Measurements from ENCODE around the gene FAF2. TPM values are rescaled to one million over a fixed set of nuclear protein-coding genes. Genes with fewer than 3 reads are reported as not detected.
"Not testable (repeated sequence)": the region's sequence is repeated elsewhere in the genome, so short reads cannot be mapped to it uniquely, and the experiment has no call there.

The FAF2 gene
- polyA plus RNA-seq, 1 donor, result 22.6 TPM

- no peak for DNase-seq (ENCODE audit: low read depth)
These were observed 31.2 kb upstream of the FAF2 start for GRCh38 chr5:176416965-176417364.

- no peak for DNase-seq (ENCODE audit: low read depth)
These were observed 29.9 kb upstream of the FAF2 start for GRCh38 chr5:176418251-176418650.

DNA sequence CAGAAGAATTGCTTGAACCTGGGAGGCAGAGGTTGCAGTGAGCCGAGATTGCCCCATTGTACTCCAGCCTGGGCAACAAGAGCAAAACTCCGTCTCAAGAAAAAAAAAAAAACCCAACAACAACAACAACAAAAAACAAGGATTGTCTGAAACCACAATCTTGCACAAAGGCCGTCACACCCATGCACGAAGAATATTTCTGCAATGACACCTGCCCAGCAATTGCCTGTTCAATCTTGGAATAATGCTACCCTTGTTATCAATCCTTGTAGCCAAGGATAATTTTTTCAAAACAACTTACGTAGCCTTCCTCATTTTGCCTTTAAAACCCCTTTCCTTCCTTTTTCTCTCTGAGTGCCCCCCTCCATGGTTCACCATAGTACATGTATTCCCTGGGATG lies 28.1 kb upstream of the FAF2 start:
- DNase-seq (ENCODE audit: low read depth), result no peak

GRCh38 chr5:176420972-176421544 lies 27.1 kb upstream of the FAF2 start:
- DNase-seq (ENCODE audit: low read depth), result no peak

GRCh38 chr5:176424181-176424580 lies 24.0 kb upstream of the FAF2 start:
- DNase-seq (ENCODE audit: low read depth), result no peak

DNA sequence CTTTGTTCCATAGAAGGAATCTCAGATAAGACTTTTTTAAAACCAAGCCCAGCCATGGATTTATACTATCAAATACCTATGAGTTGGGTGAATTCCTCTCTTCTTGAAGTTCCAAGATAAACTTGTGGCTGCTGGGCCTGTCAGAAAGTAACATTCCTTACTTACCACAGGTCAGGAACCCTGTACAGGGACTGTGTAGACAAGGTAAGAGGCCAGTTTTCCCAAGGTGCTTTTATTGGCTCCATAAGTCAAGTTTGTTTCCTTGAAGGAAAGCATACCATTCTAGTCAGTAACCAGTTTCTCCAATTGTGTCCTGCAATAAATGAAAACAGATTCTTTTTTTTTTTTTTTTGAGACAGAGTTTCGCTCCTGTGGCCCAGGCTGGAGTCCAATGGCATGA lies 23.0 kb upstream of the FAF2 start:
- no peak for DNase-seq (ENCODE audit: low read depth)

DNA sequence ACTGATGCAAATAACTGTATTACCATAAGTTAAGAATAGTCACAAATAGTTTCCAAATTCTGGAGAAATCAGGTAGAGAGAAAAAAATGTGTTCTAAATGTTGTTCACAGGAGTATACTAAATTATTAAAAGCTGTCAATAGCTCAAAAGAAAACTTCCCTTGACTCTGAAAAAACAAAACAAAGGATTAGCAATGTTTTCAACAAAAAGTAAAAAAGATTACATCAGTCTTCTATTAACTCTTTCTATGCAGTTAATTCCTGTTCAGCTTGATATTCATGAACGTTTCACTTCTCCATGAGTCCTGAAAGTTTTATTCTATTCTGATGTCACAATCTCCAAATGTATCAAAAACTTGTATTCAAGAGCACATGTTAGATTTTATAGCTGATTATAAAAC lies 22.4 kb upstream of the FAF2 start:
- no peak for DNase-seq (ENCODE audit: low read depth)

GRCh38 chr5:176426876-176427275 lies 21.3 kb upstream of the FAF2 start:
- no peak for DNase-seq (ENCODE audit: low read depth)

DNA sequence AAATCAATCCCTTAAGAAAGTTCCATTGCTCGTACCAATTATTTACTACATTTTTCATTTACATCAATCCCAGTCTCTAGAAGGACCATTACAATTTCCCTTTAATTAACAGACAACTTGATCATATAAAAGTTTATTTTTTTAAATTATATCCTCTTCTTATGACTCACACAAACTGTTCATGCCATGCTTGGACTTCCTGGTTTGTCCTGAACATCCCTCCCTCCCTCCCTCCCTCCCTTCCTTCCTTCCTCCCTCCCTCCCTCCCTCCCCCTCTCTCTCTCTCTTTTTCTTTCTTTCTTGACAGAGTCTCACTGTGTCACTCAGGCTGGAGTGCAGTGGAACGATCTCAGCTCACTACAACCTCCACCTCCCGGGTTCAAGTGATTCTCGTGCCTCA lies 20.2 kb upstream of the FAF2 start:
- no peak for DNase-seq (ENCODE audit: low read depth)

- no peak for DNase-seq (ENCODE audit: low read depth)
These were observed 18.2 kb upstream of the FAF2 start for GRCh38 chr5:176429972-176430371.

DNA sequence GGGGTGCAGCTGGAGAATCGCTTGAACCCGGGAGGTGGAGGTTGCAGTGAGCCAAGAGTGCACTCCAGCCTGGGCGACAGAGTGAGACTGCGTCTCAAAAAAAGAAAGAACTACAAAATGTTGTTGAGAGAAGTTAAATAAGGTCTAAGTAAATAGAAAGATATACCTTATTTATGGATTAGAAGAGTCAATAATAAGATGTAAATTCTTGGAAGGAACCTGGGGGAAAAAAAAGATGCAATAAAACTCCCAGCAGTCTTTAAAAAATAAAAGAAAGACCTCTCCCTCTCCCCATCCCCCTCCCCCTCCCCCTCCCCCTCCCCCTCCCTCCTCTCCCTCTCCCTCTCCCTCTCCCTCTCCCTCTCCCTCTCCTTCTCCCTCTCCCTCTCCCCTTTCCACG lies 15.5 kb upstream of the FAF2 start:
- no peak for DNase-seq (ENCODE audit: low read depth)

GRCh38 chr5:176436656-176437055 lies 11.5 kb upstream of the FAF2 start:
- no peak for DNase-seq (ENCODE audit: low read depth)

DNA sequence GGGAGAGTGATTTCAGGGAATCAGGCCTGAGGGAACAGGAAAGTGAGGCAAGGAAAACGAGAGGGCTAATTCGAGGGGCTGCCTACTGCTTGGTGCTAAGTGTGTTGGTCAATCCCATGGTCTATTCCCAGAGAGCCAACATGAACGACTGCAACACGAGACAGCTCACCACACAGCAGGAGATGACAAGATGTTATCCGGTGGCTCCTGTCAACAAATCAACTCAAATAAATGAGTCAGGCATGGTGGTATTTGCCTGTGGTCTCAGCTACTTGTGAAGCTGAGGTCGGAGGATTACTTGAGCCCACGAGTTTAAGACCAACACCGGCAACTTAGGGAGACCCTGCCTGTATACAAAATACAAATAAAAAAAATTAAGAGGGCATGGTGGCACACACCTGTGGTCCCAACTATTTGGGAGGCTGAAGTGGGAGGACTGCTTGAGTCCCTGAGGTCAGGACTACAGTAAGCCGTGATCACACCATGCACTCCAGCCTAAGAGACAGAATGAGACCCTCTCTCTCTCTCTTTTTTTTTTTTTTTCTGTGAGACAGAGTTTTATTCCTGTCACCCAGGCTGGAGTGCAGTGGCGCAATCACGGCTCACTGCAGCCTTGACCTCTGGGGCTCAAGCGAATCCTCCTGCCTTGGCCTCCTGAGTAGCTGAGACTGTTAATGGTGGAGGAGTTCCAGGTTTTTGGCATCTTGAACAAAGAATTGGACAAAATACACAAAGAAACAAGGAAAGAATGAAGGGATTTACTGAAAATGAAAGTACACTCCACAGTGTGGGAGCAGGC lies 9.0 kb upstream of the FAF2 start:
- no peak for DNase-seq (ENCODE audit: low read depth)

- no peak for DNase-seq (ENCODE audit: low read depth)
These were observed 7.1 kb upstream of the FAF2 start for GRCh38 chr5:176440927-176441706.

GRCh38 chr5:176441921-176442323 lies 6.3 kb upstream of the FAF2 start:
- no peak for DNase-seq (ENCODE audit: low read depth)

DNA sequence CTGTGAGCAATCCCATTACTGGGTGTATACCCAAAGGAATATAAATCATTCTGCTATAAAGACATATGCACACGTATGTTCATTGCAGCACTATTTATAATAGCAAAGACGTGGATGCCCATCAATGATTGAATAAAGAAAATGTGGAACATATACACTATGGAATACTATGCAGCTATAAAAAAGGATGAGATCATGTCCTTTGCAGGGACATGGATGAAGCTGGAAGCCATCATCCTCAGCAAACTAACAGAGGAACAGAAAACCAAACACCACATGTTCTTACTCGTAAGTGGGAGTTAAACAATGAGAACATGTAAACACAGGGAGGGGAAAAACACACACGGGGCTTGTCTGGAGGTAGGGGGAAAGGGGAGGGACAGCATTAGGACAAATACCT lies 5.3 kb upstream of the FAF2 start:
- not testable (repeated sequence) for DNase-seq (ENCODE audit: low read depth)

DNA sequence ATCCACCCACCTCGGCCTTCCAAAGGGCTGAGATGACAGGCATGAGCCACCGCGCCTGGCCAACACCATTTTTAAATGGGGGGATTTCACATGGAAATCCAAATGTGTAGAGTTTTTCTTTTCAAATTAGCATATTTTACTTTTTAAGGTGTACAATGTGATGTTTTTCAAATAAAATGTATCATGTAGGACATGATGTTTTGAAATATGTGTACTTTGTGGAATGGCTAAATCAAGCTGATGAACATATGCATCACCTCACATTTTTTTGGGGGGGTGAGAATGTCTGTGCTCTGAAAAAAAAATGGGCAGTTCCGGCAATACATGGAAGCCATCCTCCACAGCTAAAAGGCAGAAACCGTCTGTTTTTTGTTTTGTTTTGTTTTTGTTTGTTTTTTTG lies 3.4 kb upstream of the FAF2 start:
- DNase-seq (ENCODE audit: low read depth), result no peak

- DNase-seq (ENCODE audit: low read depth), result no peak
These were observed 2.0 kb upstream of the FAF2 start for GRCh38 chr5:176446028-176446665.

DNA sequence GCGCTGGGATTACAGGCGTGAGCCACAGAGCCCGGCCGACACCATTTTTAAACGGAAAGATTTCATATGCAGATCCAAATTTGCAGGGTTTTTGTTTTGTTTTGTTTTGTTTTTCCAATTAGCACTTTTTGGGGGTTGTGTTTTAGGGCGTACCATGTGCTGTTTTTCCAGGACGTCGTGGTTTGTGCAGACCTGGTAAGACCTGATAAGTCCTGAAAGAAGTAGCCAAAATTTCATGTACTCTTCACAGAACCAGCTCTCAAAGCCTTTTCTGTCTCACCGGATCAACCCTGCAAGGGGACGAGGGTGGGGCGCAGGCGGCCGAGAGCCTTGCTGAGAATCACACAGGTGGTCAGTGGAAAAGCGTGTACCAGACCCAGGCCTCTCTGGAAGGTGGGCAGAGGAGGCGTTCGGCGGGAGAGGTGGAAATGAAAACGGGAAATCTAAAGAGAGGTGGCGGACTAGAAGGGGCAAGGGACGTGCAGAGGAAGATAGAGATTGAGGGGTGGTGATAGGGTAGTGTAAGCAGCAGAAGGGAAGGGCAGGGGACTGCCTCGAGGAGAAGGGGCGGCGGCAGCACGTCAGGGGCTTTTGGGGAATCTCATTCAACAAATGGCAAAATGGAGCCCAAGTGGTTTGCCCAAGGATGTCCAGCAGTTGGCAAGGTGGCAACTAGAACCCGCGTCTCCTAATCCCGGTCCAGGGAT lies 1.1 kb upstream of the FAF2 start:
- no peak for DNase-seq (ENCODE audit: low read depth)

- no peak for DNase-seq (ENCODE audit: low read depth)
These were observed 601 bp upstream of the FAF2 start for GRCh38 chr5:176447591-176447977.

DNA sequence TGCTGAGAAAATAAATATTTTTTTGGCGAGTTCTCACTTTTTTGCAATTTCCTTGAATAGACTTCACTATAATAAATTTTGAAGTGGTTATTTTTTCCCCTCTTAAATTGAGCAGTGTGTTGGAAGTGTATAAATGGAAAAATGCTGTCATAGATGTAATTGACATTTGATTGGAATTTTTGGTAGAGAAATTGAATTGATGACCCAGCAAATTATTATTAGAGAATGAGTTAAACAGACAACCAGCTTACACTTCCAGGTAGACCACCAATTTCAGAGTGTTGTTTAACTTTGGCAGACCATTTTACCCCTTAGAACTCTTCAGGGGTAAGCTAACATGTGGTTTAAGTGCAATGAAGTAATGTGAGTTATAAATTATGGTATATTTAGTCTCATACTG lies 1.9 kb downstream of the FAF2 start:
- DNase-seq (ENCODE audit: low read depth), result no peak

All from forelimb muscle (tissue), 1 donor.